HG02588 (cell line): ENCODE results near the gene OLIG2.

ENCODE experiments used
- ATAC-seq: cut with Tn5 transposase; IDR thresholded peaks from one replicate; pipeline ENCODE4 v1.9.1; 2021; ENCODE audit warnings: mild to moderate bottlenecking, moderate library complexity; ENCODE audit not compliant: unreplicated experiment

Gene OLIG2

GRCh38 chr21:33063907-33064622 is 38.3 kb downstream of the OLIG2 start:
- no peak for ATAC-seq

DNA sequence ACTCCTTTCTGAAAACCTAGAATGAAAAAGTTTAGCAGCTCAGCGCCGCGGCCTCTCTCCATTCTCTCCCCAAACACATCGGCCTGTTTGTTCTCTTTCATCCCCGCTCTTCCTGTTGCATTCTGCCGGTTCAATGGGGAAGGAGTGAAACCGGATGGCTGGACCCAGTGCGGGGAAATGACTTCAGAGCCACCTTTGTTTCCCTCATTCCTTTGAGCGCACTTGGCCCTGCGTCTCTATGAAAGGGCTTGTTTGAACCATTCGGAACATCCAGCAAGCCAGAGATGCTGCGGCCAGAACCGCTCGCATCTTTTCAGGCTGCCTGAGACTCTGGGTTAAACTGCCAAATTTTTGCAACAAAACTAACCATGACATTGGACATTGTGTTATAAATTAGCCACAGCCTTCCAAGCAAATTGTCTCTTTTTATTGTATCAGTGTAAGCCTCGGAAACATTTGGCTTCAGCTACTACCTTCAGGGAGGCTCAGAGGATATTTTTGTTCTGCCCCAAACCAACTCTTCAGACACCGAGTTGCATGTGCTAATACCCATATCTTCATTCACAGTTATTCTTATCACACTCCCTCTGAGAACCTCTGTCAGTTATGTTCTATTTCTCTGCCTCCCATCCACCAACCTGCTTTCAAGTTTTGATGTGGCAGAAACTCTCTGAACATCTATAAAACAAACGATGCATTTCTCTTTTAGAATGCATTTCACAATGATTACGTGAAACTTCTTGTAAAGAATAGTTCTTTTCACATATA is 39.1 kb downstream of the OLIG2 start:
- no peak for ATAC-seq

DNA sequence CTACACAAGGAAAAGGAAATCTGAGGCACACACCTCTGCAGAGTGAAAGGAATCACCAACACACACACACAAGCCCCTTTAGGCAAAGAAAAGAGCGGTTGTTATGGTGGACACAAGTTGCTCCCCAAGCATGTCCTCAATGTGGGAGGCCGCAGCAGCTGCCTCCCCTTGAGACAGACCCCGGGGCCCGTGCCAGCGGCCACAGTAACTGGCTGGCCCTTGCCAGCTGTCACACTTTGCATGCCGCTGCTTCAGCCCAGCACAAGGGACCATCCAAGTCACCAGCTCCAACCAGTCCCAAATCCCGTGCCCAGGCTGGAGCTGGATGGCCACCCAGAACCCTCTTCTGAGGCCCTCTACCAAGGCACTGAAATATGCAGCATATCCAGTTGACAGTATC is 41.3 kb downstream of the OLIG2 start:
- ATAC-seq, result no peak

DNA sequence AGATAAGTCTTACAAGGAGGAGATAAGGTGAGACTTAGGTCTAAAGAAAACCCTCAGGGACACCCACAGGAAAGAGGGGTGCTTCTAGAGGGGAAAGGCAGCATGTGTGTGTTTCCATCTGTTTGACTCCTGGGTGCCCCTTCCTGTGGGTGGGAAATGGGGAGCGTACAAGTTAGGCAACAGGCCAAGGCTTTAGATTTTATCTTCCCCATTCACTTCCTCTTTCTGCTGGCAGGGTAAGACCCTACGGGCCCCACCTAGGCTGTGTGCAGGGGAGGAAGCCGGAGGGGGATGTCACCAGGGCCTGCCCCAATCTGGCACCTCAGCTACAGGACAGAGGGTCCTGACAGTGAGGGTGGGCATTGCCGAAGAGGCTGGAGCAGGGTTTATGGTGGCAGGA is 41.7 kb downstream of the OLIG2 start:
- ATAC-seq, result no peak

DNA sequence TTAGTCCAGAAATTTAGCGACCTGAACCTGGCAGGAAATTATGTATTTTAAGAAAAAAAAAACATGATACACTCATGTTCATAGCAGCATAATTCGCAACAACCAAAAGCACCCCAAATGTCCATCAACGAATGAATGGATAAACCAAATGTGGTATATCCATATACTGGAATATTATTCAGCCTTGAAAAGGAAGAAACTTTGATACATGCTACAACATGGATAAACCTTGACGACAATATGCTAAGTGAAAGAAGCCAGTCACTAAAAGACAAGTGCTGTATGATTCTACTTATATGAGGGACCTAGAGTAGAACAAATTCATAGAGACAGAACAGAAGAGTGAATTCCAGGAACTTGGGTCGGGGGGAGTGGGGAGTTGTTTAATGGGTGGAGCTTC is 43.5 kb downstream of the OLIG2 start:
- no peak for ATAC-seq

DNA sequence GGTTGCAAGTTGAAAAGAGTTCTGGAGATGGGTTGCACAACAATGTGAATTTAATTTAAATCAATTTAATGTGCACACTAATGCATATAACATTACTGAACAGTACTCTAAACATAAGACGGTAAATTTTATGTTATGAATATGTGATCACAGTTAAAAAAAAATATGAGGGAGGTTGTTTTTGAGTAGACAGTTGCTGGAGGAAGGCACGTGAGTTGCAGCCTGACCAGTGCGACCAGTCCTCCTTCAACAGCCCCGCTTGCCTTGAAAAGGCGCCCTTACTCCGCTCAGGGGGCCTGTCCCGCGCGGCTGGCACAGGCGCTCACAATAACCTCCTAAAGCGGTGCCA is 43.9 kb downstream of the OLIG2 start:
- ATAC-seq, result no peak

- ATAC-seq, result peak; percentile 60
These were observed 44.4 kb downstream of the OLIG2 start, which contains the start of gene OLIG1 for GRCh38 chr21:33069994-33070743. TSS of gene OLIG1 (plus strand) at chr21:33070141. CDS start at chr21:33070247, 106 bp downstream.

DNA sequence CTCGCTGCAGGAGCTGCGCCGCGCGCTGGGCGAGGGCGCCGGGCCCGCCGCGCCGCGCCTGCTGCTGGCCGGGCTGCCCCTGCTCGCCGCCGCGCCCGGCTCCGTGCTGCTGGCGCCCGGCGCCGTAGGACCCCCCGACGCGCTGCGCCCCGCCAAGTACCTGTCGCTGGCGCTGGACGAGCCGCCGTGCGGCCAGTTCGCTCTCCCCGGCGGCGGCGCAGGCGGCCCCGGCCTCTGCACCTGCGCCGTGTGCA is 44.9 kb downstream of the OLIG2 start:
- ATAC-seq, result no peak

GRCh38 chr21:33070998-33071769 is 45.4 kb downstream of the OLIG2 start:
- no peak for ATAC-seq

- no peak for ATAC-seq
These were observed 46.1 kb downstream of the OLIG2 start for GRCh38 chr21:33071770-33072306.

DNA sequence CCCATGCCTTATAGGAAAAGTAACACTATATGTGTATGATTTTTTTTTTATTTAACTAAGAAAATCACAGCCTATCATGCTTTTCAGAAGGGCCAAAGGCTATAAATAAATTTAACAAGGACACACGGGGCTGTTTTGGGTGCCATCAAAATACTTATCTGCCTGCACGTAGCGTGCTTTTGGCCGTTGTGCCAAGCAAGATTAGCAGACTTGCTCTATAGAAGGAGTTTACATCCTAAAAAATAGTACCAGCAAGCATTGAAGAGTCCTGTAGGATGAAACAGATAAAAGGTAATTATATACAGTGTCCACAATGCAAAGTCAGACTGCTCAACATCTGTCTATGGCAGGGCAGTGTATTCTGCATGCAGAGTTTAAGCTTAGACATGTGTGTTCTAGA is 47.9 kb downstream of the OLIG2 start:
- no peak for ATAC-seq

GRCh38 chr21:33075128-33075527 is 49.4 kb downstream of the OLIG2 start:
- ATAC-seq, result no peak

DNA sequence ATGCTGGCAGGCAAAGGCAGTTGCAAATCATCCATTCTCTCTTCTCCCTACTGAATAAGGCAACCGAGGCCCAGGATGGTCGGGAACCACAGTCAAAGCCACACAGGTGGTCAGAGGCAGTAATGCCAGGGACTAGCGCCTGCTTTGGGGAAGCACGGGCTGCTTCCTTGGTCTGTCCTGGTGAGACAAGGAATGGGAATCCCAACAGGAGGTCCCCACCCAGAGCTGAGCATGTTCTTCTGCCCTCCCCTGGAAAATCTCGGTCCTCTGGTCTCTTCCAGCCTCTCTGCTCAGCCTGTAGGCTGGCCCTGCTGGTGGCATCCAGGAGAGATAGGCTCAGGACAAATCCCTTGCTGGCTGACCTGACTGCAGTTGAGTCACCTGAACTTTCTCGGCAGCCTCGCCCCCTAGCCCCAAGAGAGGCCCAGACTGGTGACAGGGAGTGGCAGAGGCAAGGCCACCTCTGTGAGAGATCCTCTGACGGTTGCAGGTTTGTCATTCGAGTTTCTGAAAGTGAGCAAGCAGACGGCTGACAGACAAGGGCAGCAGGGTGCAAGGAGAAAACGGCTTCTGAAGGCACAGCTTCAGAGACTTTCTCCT is 50.0 kb downstream of the OLIG2 start:
- ATAC-seq, result no peak

DNA sequence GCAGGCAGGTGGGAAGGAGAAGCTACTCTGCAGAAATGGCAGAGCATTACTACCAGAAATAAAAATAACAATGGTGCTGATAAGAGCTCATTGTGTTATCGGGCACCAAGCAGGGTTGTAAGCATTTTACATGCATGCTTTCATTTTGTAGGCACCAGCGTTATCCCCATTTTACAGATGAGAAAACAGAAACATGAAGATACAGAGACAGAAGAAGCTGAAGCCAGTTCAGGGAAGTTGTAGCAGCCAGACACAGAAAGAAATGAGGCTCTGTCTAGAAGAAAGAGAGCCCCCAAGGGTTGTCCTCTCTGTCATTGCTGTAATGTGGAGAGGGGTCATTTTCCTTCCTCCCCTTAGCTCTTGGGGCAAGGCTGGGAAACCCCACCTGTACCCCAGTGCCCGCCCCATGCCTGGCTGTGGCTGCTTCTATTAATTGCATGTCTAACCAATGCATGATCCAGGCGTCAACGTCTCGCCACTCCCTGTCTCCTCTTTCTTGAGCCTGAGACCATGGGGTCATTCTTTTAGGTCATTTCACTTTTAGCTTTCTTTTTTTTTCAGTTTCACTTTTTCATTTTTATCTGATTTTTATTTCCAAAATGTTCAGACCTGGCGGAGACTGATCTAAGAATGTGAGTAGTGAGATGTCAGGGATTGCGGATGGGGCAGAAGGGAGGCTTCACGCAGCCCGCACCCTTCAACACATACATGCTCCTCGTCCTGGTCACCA is 51.0 kb downstream of the OLIG2 start:
- no peak for ATAC-seq
